Measurements from ENCODE around the gene STAC3. TPM values are rescaled to one million over a fixed set of nuclear protein-coding genes. Genes with fewer than 3 reads are reported as not detected.

The STAC3 gene
- total RNA-seq, 2 experiments from 2014 or later, result 2.0 to 3.0 TPM

- H3K27me3 ChIP-seq (ENCODE audit: control insufficient read depth in 1 of 2, insufficient read depth in 2 of 2, low read length in 2 of 2), result no peaks in the 10 kb centered on the region
- Mint-ChIP-seq H3K9me3 (no peaks in the 10 kb centered on the region), H3K36me3 (ENCODE audit: low read depth) (peaks cover 23% of the 10 kb centered on the region), H3K27ac (no peak overlapping the region), H3K27me3 (no peaks in the 10 kb centered on the region), H3K4me3 (no peak overlapping the region), H3K4me1 (ENCODE audit: low read depth) (no peaks in the 10 kb centered on the region)
- H3K9me3 ChIP-seq (ENCODE audit: control insufficient read depth in 1 of 2, insufficient read depth in 1 of 2, low read length in 2 of 2), result no peaks in the 10 kb centered on the region
- no peak overlapping the region for H3K27ac ChIP-seq (ENCODE audit: low read depth in 1 of 2, low read length in 2 of 2)
- no peak overlapping the region for H3K4me3 ChIP-seq (ENCODE audit: low read length)
- intact Hi-C loops (cut with DNase I, micrococcal nuclease), result no loop called here
- ATAC-seq (ENCODE audit: poor library complexity) (no peak), DNase-seq (no peak)
- peaks cover 9% of the 10 kb centered on the region for H3K36me3 ChIP-seq (ENCODE audit: insufficient read depth, low read length)
- H3K4me1 ChIP-seq (ENCODE audit: insufficient read depth, low read length), result no peaks in the 10 kb centered on the region
- ChIA-PET CTCF (interaction anchor here (0.7 kb wide), 1 partner anchor 160 kb away, joined by 4 read pairs; no protein-coding TSS in a partner anchor), POLR2A (interaction anchor here (1.1 kb wide), 1 partner anchor 10 kb away, joined by 3 read pairs; no protein-coding TSS in a partner anchor)
- no peak for TF ChIP-seq CTCF (IDR thresholded peaks at IDR 0.05)
These were observed 446 bp downstream of the STAC3 start for GRCh38 chr12:57250541-57250940.

- intact Hi-C loops (cut with DNase I, micrococcal nuclease), result no loop called here
- no peak overlapping the region for H3K4me3 Mint-ChIP-seq
- H3K27me3 ChIP-seq (ENCODE audit: control insufficient read depth in 1 of 2, insufficient read depth in 2 of 2, low read length in 2 of 2), result peaks cover 4 to 5% of the 10 kb centered on the region in 2 experiments
- ATAC-seq (ENCODE audit: poor library complexity), result no peak
- no peak overlapping the region for H3K4me3 ChIP-seq (ENCODE audit: low read length)
- H3K9me3 ChIP-seq (ENCODE audit: control insufficient read depth in 1 of 2, insufficient read depth in 1 of 2, low read length in 2 of 2), result no peaks in the 10 kb centered on the region
- H3K27ac ChIP-seq (ENCODE audit: low read depth in 1 of 2, low read length in 2 of 2), result no peak overlapping the region
- DNase-seq, result peak in 2 of 14 experiments; percentile 42 to 45
- peaks cover 3% of the 10 kb centered on the region for H3K27me3 Mint-ChIP-seq
- H3K9me3 Mint-ChIP-seq, result no peaks in the 10 kb centered on the region
- peaks cover 3% of the 10 kb centered on the region for H3K4me1 ChIP-seq (ENCODE audit: insufficient read depth, low read length)
- no peaks in the 10 kb centered on the region for H3K36me3 ChIP-seq (ENCODE audit: insufficient read depth, low read length)
- no peak for TF ChIP-seq CTCF (IDR thresholded peaks at IDR 0.05)
- ChIA-PET POLR2A (no interaction called here), CTCF (no interaction called here)
- H3K36me3 Mint-ChIP-seq (ENCODE audit: low read depth), result peaks cover 13% of the 10 kb centered on the region
- no peak overlapping the region for H3K27ac Mint-ChIP-seq
- peaks cover under 1% of the 10 kb centered on the region for H3K4me1 Mint-ChIP-seq (ENCODE audit: low read depth)
These were observed 1.8 kb downstream of the STAC3 start for GRCh38 chr12:57248934-57249742.

GRCh38 chr12:57247041-57247440 lies 3.9 kb downstream of the STAC3 start:
- no peaks in the 10 kb centered on the region for H3K9me3 ChIP-seq (ENCODE audit: control insufficient read depth in 1 of 2, insufficient read depth in 1 of 2, low read length in 2 of 2)
- peaks cover 21% of the 10 kb centered on the region in 2 experiments for H3K27me3 ChIP-seq (ENCODE audit: control insufficient read depth in 1 of 2, insufficient read depth in 2 of 2, low read length in 2 of 2)
- H3K9me3 Mint-ChIP-seq, result no peaks in the 10 kb centered on the region
- no peaks in the 10 kb centered on the region for H3K36me3 ChIP-seq (ENCODE audit: insufficient read depth, low read length)
- ChIA-PET POLR2A (no interaction called here), CTCF (interaction anchor here (10.7 kb wide), 1 partner anchor 31 kb away, joined by 225 read pairs; the partner anchor contains the start of gene NXPH4)
- H3K4me3 Mint-ChIP-seq, result no peak overlapping the region
- DNase-seq (no peak), ATAC-seq (ENCODE audit: poor library complexity) (no peak)
- H3K36me3 Mint-ChIP-seq (ENCODE audit: low read depth), result peaks cover 1% of the 10 kb centered on the region
- TF ChIP-seq CTCF (IDR thresholded peaks at IDR 0.05), result no peak
- intact Hi-C loops (cut with DNase I, micrococcal nuclease), result no loop called here
- peaks cover 22% of the 10 kb centered on the region for H3K4me1 Mint-ChIP-seq (ENCODE audit: low read depth)
- H3K27ac Mint-ChIP-seq, result no peak overlapping the region
- peaks cover 24% of the 10 kb centered on the region for H3K27me3 Mint-ChIP-seq
- H3K27ac ChIP-seq (ENCODE audit: low read depth in 1 of 2, low read length in 2 of 2), result no peak overlapping the region
- no peak overlapping the region for H3K4me3 ChIP-seq (ENCODE audit: low read length)
- H3K4me1 ChIP-seq (ENCODE audit: insufficient read depth, low read length), result peaks cover 24% of the 10 kb centered on the region

All from CD4-positive, alpha-beta T cell (primary cell).